GM12801 (cell line): ENCODE results near the gene CORIN.

Experiments used
- TF ChIP-seq, protein P1 (sequence below): IDR thresholded peaks from one replicate; pipeline ENCODE4 v1.5.1; 2011; ENCODE audit warnings: control low read depth; ENCODE audit not compliant: insufficient read length; ENCODE audit errors: extremely low read depth

CORIN gene

GRCh38 chr4:47719576-47719975 lies 118.3 kb downstream of the CORIN start:
- TF ChIP-seq, protein P1, sequence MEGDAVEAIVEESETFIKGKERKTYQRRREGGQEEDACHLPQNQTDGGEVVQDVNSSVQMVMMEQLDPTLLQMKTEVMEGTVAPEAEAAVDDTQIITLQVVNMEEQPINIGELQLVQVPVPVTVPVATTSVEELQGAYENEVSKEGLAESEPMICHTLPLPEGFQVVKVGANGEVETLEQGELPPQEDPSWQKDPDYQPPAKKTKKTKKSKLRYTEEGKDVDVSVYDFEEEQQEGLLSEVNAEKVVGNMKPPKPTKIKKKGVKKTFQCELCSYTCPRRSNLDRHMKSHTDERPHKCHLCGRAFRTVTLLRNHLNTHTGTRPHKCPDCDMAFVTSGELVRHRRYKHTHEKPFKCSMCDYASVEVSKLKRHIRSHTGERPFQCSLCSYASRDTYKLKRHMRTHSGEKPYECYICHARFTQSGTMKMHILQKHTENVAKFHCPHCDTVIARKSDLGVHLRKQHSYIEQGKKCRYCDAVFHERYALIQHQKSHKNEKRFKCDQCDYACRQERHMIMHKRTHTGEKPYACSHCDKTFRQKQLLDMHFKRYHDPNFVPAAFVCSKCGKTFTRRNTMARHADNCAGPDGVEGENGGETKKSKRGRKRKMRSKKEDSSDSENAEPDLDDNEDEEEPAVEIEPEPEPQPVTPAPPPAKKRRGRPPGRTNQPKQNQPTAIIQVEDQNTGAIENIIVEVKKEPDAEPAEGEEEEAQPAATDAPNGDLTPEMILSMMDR = no peak

GRCh38 chr4:47718696-47719095 lies 119.2 kb downstream of the CORIN start:
- TF ChIP-seq, protein P1 = no peak

GRCh38 chr4:47717188-47717587 lies 120.7 kb downstream of the CORIN start:
- TF ChIP-seq, protein P1 = no peak

GRCh38 chr4:47715716-47716416 lies 122.0 kb downstream of the CORIN start:
- TF ChIP-seq, protein P1 = no peak

- TF ChIP-seq, protein P1 = no peak
Observed at GRCh38 chr4:47714269-47714668, 123.6 kb downstream of the CORIN start.

GRCh38 chr4:47713129-47713834 lies 124.6 kb downstream of the CORIN start:
- TF ChIP-seq, protein P1 = no peak

- TF ChIP-seq, protein P1 = no peak
Observed at GRCh38 chr4:47711646-47712045, 126.2 kb downstream of the CORIN start.
